Adipocyte (in vitro differentiated cells): ENCODE data around the gene PACRGL.
"Not testable (repeated sequence)": the region's sequence is repeated elsewhere in the genome, so short reads cannot be mapped to it uniquely, and the experiment has no call there.

Source experiments
- DNase-seq: peaks from one replicate; pipeline ENCODE4 v3.0.0-alpha.2; 2015; ENCODE audit warnings: low read depth
- H3K27me3 ChIP-seq: replicated peaks from 2 replicates; pipeline ENCODE4 v1.7.0; 2013; ENCODE audit warnings: mild to moderate bottlenecking, low read length, moderate library complexity; ENCODE audit not compliant: control insufficient read depth, insufficient read depth
- H3K36me3 ChIP-seq: 2 replicates; pipeline ENCODE4 v1.7.0; 2013; ENCODE audit warnings: low read length, mild to moderate bottlenecking, moderate library complexity; ENCODE audit not compliant: control insufficient read depth, insufficient read depth, severe bottlenecking
- H3K4me1 ChIP-seq: 2 replicates; pipeline ENCODE4 v1.7.0; 2013; ENCODE audit warnings: mild to moderate bottlenecking, low read length, moderate library complexity; ENCODE audit not compliant: control insufficient read depth, insufficient read depth
- H3K4me3 ChIP-seq: 2 replicates; pipeline ENCODE4 v1.7.0; 2013; ENCODE audit warnings: mild to moderate bottlenecking, low read length, moderate library complexity
- H3K9ac ChIP-seq: 2 replicates; pipeline ENCODE4 v1.7.0; 2013; ENCODE audit warnings: mild to moderate bottlenecking, low read length, moderate library complexity
- H3K9me3 ChIP-seq: 2 replicates; pipeline ENCODE4 v1.7.0; 2013; ENCODE audit warnings: mild to moderate bottlenecking, low read length, moderate library complexity; ENCODE audit not compliant: control insufficient read depth

The PACRGL gene

DNA sequence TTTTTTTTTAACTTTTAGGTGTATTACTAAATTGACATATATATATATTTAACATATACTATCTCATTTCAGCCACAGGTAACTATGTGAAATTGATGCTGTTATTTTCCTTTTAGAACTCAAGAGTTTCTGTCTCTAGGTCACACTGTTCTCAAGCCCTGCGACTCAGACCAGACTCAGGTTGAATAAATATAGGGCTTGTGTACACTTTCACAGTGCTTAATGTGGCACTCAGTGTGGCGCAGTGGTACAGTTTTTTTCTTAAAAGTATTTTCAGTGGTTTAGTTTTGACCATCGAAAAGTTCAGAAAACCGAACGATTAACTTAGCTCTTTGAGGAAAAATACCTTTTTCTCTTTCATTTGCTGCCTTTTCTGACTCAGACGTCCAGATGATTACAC lies 24.7 kb downstream of the PACRGL start:
- no peak for DNase-seq
- H3K4me3 ChIP-seq = no peak overlapping the region
- peaks cover 81% of the 10 kb centered on the region for H3K36me3 ChIP-seq
- no peak overlapping the region for H3K9ac ChIP-seq
- H3K27me3 ChIP-seq = no peaks in the 10 kb centered on the region
- H3K9me3 ChIP-seq = peaks cover 10% of the 10 kb centered on the region
- no peaks in the 10 kb centered on the region for H3K4me1 ChIP-seq

- peaks cover 55% of the 10 kb centered on the region for H3K36me3 ChIP-seq
Measured at GRCh38 chr4:20735931-20736330, 35.7 kb downstream of the PACRGL start.

GRCh38 chr4:20746000-20746399 lies 45.7 kb downstream of the PACRGL start:
- H3K4me1 ChIP-seq, DNase-seq, H3K9me3 ChIP-seq, H3K4me3 ChIP-seq, H3K9ac ChIP-seq, H3K36me3 ChIP-seq, H3K27me3 ChIP-seq: not testable (repeated sequence)

More at GRCh38 chr4:20735931-20736330, 35.7 kb downstream of the PACRGL start:
- Histone ChIP-seq H3K9me3 (peaks cover 21% of the 10 kb centered on the region), H3K27me3 (no peaks in the 10 kb centered on the region), H3K4me1 (no peaks in the 10 kb centered on the region), H3K9ac (no peak overlapping the region), H3K4me3 (no peak overlapping the region)
- DNase-seq = no peak

- no peaks in the 10 kb centered on the region for H3K9me3 ChIP-seq
- peaks cover 4% of the 10 kb centered on the region for H3K36me3 ChIP-seq
- no peak overlapping the region for H3K4me3 ChIP-seq
- H3K27me3 ChIP-seq = no peaks in the 10 kb centered on the region
- H3K4me1 ChIP-seq = no peaks in the 10 kb centered on the region
- H3K9ac ChIP-seq = no peak overlapping the region
- DNase-seq = no peak
Measured at GRCh38 chr4:20752641-20753040, 52.4 kb downstream of the PACRGL start.

DNA sequence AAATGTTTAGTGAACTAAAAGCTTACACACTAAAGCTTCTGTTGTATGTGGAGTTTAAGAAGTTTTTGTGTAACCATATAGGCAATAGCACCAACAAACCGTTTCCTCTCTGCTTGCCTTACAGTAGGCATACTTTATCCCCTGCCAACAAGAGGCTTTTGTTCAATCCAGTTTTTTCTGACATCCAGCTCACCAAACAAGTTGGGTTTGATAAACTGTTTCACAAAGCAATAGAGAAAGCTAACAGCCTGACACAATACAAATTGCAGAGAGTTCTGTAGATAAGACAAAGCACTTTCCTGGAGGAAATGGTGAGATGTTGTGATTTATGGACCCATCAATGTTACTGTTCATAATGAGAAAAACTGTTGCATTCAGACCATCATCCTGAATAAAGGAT lies 53.8 kb downstream of the PACRGL start:
- Histone ChIP-seq H3K4me3 (no peak overlapping the region), H3K36me3 (peaks cover 4% of the 10 kb centered on the region), H3K4me1 (no peaks in the 10 kb centered on the region), H3K27me3 (no peaks in the 10 kb centered on the region), H3K9ac (no peak overlapping the region), H3K9me3 (no peaks in the 10 kb centered on the region)
- DNase-seq = no peak

DNA sequence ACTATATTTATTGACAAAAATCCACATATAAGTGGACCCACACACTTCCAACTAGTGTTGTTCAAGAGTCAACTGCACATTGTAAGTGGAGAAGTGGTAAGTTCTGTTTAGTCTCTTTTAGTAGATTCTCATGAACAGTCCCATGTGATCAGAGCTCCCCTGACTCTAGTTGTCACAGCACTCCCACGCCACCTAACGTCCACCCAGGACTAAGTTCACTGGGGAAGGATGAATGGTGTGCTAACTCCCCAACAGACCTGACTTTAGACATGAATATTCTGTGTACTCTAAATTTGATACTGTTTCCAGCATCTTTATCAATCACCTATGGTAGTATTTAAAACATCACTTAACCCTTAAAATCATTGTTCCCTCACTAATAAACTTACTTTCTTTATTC lies 59.8 kb downstream of the PACRGL start:
- Histone ChIP-seq H3K27me3 (no peaks in the 10 kb centered on the region), H3K4me3 (no peak overlapping the region), H3K9ac (no peak overlapping the region), H3K9me3 (no peaks in the 10 kb centered on the region), H3K4me1 (no peaks in the 10 kb centered on the region), H3K36me3 (no peaks in the 10 kb centered on the region)
- no peak for DNase-seq

DNA sequence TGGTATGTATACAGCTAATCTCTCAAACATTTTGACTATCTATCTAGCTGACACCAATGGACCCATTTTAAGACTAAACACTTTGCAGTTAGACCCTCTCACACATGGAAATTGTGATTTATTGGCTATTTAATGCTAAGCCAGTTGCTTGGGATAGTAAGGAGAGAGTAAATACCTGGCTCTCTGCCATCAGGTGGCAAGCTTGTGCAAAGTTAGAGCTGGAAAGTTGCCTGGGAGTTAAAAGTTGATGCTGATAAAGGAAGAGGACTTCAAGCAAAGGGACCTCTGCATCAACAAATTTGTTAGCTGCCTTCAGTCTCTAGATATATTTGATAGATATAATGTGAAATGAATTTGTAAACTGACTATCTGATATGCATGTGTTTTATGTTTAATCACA lies 61.1 kb downstream of the PACRGL start:
- Histone ChIP-seq H3K36me3 (no peaks in the 10 kb centered on the region), H3K27me3 (no peaks in the 10 kb centered on the region), H3K4me1 (no peaks in the 10 kb centered on the region), H3K4me3 (no peak overlapping the region), H3K9me3 (no peaks in the 10 kb centered on the region), H3K9ac (no peak overlapping the region)
- DNase-seq = no peak

- no peak overlapping the region for H3K9ac ChIP-seq
- H3K4me1 ChIP-seq = no peaks in the 10 kb centered on the region
- no peaks in the 10 kb centered on the region for H3K36me3 ChIP-seq
- no peaks in the 10 kb centered on the region for H3K9me3 ChIP-seq
- no peak overlapping the region for H3K4me3 ChIP-seq
- DNase-seq = no peak
- no peaks in the 10 kb centered on the region for H3K27me3 ChIP-seq
Measured at GRCh38 chr4:20761826-20762225, 61.6 kb downstream of the PACRGL start.

DNA sequence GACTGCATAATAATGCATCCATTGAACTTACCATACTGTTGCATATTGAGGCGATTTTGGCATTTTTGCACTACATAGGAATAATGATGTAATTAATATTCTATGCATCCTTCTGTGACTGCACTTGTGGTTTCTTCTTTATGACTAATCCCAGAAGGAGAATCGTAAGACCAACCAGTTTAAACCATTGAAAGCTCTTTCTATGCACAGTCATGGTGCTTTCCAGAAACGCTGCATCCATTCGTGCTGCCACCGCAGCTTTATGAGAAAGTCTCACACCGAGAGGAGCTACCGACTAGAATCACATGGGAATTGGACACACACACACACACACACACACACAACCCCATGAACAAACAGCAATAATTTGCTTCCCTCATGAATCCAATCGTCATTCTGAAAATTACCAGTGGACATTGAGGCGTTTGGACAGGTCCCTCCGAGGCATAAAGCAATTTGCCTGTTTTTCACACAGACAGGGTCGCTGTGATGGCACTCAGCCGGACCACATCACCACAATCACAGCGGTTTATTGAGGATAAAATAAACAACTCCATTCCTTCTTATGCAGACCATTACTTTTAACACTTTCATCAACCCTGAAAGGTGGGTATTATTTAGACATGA lies 64.2 kb downstream of the PACRGL start:
- no peak overlapping the region for H3K9ac ChIP-seq
- no peaks in the 10 kb centered on the region for H3K4me1 ChIP-seq
- no peaks in the 10 kb centered on the region for H3K9me3 ChIP-seq
- DNase-seq = no peak
- H3K36me3 ChIP-seq = no peaks in the 10 kb centered on the region
- H3K27me3 ChIP-seq = no peaks in the 10 kb centered on the region
- H3K4me3 ChIP-seq = no peak overlapping the region

GRCh38 chr4:20773144-20773997 lies 73.1 kb downstream of the PACRGL start:
- no peak overlapping the region for H3K4me3 ChIP-seq
- no peaks in the 10 kb centered on the region for H3K9me3 ChIP-seq
- no peaks in the 10 kb centered on the region for H3K36me3 ChIP-seq
- H3K27me3 ChIP-seq = no peaks in the 10 kb centered on the region
- H3K9ac ChIP-seq = no peak overlapping the region
- H3K4me1 ChIP-seq = no peaks in the 10 kb centered on the region
- DNase-seq = peak; percentile 81

GRCh38 chr4:20778896-20779295 lies 78.6 kb downstream of the PACRGL start:
- Histone ChIP-seq H3K4me3 (no peak overlapping the region), H3K36me3 (no peaks in the 10 kb centered on the region)
- DNase-seq = no peak

More at GRCh38 chr4:20778896-20779295, 78.6 kb downstream of the PACRGL start:
- Histone ChIP-seq H3K9me3 (peaks cover 15% of the 10 kb centered on the region), H3K4me1 (no peaks in the 10 kb centered on the region), H3K9ac (no peak overlapping the region), H3K27me3 (no peaks in the 10 kb centered on the region)
